Measurements from ENCODE around the gene HIPK3.

DNA sequence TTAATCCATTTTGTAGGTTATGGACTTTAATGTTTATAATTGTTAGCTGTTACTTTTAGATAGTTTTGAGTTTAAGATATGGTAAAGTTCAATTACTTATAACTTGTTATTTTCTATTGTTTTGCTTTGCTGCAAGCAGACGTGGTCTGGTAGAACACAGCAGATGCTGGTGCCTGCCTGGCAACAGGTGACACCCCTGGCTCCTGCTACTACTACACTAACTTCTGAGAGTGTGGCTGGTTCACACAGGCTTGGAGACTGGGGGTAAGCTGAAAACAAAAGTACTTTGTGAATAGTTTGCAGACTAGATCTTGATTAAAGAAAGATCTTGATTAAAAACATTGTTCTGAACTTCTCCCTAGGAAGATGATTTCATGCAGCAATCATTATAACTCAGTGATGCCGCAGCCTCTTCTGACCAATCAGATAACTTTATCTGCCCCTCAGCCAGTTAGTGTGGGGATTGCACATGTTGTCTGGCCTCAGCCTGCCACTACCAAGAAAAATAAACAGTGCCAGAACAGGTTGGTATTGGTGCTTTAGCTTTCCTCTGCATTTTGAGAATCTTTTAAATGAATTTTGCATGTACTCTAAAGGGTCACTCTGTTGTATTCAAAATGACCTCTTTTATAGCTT lies 90.4 kb downstream of the HIPK3 start:
- TF ChIP-seq, protein P1, sequence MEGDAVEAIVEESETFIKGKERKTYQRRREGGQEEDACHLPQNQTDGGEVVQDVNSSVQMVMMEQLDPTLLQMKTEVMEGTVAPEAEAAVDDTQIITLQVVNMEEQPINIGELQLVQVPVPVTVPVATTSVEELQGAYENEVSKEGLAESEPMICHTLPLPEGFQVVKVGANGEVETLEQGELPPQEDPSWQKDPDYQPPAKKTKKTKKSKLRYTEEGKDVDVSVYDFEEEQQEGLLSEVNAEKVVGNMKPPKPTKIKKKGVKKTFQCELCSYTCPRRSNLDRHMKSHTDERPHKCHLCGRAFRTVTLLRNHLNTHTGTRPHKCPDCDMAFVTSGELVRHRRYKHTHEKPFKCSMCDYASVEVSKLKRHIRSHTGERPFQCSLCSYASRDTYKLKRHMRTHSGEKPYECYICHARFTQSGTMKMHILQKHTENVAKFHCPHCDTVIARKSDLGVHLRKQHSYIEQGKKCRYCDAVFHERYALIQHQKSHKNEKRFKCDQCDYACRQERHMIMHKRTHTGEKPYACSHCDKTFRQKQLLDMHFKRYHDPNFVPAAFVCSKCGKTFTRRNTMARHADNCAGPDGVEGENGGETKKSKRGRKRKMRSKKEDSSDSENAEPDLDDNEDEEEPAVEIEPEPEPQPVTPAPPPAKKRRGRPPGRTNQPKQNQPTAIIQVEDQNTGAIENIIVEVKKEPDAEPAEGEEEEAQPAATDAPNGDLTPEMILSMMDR (IDR thresholded peaks at IDR 0.05), result no peak
- TF ChIP-seq POLR2A (IDR thresholded peaks at IDR 0.05) (no peak), POLR2AphosphoS5 (IDR thresholded peaks at IDR 0.05; ENCODE audit: insufficient read depth in 1 of 2, low read depth in 1 of 2) (no peak)

All from vagina (tissue), 2 donors.